ENCODE results near the gene CTPS2.

- no peak for TF ChIP-seq TAF1 (IDR thresholded peaks at IDR 0.05; ENCODE audit: borderline replicate concordance, insufficient read depth, low read length)
- no peak for TF ChIP-seq POLR2AphosphoS5 (IDR thresholded peaks at IDR 0.05; ENCODE audit: low read depth, low read length)
- no peak for TF ChIP-seq SIN3A (IDR thresholded peaks at IDR 0.05; ENCODE audit: borderline replicate concordance, insufficient read depth, low read length)
- TF ChIP-seq REST (IDR thresholded peaks at IDR 0.05; ENCODE audit: insufficient read depth in 1 of 2, low read depth in 2 of 2, low read length in 2 of 2), result no peak
- no peak for TF ChIP-seq FOXP2 (optimal IDR thresholded peaks at IDR 0.05; ENCODE audit: borderline replicate concordance, extremely low read depth, extremely low read length, insufficient read depth)
These were observed 102.3 kb downstream of the CTPS2 start for GRCh38 chrX:16610121-16610621.

Measured in PFSK-1 (cell line).